DLD1 (cell line): Measurements from ENCODE around the gene NNT.
"Not testable (repeated sequence)": the region's sequence is repeated elsewhere in the genome, so short reads cannot be mapped to it uniquely, and the experiment has no call there.

Experiments
- in situ Hi-C: cut with HindIII; loops from 2 replicates; pipeline ENCODE4 v1.10.0; 2017; ENCODE audit warnings: low sequenced_read_pairs

The NNT gene

DNA sequence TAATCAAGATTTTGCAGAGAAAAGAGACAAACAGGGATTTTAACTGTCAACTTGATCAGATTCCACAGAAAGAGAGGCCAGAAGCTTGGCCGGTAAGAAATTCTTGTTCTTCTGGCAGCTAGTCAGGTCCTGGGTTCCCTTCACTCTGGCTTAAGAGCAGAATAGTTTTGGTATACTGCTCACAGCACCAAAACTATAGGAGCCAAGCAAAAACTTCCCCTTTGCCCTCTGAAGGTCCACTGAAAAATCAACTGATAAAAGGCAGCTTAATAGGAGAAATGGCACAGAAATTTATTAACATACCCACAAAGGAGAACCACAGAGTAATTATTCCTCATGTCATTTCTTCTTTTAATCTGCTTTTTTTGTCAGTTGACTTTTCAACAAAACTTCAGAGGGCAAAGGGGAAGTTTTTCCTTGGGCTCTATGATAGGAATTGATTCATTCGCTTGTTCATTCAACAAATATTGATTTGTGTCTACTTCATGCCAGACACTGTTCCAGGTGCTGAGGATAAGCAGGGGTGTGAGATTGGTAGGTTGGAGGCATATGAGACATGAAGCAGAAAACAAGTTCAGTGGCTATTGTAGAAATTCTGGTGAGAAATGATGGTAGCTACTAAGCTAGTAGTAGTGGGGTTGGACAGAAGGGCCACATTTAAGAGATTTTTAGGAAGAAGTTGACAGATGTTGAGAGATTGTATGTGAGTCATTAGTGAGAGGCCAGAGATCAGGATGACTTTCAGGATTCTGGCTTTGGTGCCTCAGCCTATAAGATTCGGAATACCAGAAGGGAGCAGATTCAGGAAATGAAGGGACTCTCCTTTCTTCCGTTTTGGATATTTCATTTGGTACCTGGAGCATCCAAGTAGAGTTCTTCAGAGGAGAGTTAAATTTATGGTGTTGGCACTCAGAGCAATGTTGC, 20.6 kb upstream of the NNT start:
- in situ Hi-C loops = no loop called here

- in situ Hi-C loops = no loop called here
Observed at GRCh38 chr5:43583724-43584123, 19.3 kb upstream of the NNT start.

- in situ Hi-C loops = no loop called here
Observed at GRCh38 chr5:43584166-43584699, 18.7 kb upstream of the NNT start.

- in situ Hi-C loops = no loop called here
Observed at GRCh38 chr5:43588842-43589241, 14.1 kb upstream of the NNT start.

DNA sequence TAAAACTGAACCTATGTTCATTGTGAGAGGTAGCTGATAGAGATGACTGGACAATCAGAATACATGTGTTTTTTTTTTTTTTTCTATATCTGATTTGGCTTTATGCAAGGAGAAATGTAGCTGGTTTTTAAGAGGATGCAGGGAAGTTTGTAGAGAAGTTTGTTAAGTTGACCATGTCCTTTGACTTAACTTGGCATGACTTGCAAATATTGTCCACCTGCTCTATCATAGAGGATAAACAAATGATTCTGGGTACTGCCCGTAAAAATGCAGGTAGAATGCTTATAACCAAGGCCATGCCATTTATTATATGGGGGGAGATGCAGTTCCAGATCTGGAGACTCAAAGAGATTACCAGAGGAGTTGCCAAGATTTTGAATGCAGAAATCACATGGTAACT, 13.7 kb upstream of the NNT start:
- in situ Hi-C loops = no loop called here

- in situ Hi-C loops = no loop called here
Observed at GRCh38 chr5:43590700-43591099, 12.3 kb upstream of the NNT start.

GRCh38 chr5:43592363-43592762, 10.6 kb upstream of the NNT start:
- in situ Hi-C loops = no loop called here

- in situ Hi-C loops = not testable (repeated sequence)
Observed at GRCh38 chr5:43598927-43599326, 4.1 kb upstream of the NNT start.

DNA sequence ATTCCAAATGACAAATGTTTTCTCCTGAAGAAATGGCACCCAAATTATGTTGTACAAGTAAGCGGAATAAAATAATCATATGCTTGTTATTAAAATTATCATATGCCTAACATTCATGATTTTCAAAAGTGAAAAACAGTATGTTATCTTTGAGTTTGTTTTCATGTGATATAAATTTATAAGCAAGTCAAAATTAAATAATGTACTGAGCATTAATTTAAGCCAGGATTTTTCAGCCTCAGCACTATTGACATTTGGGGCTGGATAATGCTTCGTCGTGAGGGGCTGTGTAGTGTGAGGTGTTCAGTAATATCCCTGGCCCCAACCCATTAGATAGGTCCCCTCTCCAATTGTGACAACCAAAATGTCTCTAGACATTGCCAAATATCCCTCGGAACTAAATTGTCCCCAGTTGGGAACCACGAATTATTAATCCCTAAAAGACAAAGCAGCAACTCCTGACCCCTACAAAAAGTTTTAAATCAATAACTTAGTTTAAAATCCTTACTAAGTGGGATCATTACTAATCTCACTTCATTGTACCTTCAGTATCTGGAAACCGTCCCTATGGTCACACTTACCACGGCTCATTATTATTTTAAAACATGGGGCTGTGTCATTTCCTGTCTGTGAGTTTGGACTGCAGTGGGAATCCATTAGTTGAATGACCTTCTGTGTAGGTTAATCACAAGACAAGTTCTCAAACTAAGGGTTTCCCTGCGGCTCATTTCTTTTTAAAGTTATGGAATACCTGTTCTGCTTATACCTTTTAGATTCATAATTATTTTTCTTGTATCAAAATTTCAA, 1.3 kb upstream of the NNT start:
- in situ Hi-C loops = no loop called here

GRCh38 chr5:43603344-43604217, 601 bp downstream of the NNT start:
- in situ Hi-C loops = no loop called here

- in situ Hi-C loops = no loop called here
Observed at GRCh38 chr5:43604699-43605098, 1.7 kb downstream of the NNT start.

DNA sequence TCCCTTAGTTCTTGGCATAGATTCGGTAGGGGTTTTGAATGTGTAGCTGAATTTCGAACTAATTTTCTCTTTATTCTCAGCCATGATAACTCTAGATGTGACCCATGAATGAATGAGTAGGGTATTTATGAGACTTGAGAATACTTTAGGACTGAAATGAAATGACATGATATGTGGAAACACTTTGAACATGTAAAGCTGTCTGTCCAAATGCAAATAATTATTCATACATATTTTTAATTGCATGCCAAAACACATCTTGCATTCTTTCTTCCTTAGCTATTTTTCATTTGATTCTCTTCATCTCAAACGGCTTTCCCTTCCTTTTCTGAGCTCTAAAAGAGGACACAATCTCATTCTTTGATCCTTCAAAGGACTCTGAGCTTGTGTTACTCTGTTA, 3.4 kb downstream of the NNT start:
- in situ Hi-C loops = no loop called here

GRCh38 chr5:43608406-43608805, 5.4 kb downstream of the NNT start:
- in situ Hi-C loops = no loop called here

DNA sequence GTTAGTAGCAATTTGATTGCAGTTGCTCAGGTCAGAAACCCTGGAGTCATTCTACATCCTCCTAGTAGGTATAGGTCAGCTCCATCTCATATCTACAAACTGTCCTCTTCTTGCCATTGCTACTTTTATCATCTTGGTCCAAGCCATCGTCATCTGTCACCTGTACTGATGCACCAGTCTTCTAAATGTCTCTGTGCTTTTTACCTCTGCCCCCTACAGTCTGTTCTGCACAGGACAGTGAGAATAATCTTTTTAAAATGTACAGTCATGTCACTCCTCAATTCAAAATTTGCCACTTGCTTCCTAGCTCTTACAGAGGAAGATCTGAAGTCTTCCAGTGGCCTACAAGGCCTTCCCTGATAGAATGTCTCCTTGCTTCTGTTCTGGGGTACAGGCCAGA, 6.8 kb downstream of the NNT start:
- in situ Hi-C loops = no loop called here

DNA sequence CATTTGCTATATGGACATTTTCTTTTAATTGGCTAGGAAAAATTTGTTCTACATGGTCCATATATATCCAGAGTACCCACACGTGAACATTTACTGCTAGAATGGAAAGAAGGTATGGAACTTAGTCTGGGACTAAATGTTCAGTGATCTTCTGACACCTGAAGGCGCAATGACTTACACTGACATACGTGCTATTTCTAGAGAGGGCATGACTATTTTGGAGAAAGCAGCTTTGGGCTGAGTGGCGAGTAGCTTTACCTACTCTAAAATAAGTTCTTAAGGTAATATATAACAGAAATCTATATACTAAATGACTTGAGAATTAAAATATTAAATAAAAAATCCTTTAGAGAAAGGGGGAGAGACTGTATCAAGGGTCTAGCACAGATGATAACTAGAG, 10.4 kb downstream of the NNT start:
- in situ Hi-C loops = no loop called here

DNA sequence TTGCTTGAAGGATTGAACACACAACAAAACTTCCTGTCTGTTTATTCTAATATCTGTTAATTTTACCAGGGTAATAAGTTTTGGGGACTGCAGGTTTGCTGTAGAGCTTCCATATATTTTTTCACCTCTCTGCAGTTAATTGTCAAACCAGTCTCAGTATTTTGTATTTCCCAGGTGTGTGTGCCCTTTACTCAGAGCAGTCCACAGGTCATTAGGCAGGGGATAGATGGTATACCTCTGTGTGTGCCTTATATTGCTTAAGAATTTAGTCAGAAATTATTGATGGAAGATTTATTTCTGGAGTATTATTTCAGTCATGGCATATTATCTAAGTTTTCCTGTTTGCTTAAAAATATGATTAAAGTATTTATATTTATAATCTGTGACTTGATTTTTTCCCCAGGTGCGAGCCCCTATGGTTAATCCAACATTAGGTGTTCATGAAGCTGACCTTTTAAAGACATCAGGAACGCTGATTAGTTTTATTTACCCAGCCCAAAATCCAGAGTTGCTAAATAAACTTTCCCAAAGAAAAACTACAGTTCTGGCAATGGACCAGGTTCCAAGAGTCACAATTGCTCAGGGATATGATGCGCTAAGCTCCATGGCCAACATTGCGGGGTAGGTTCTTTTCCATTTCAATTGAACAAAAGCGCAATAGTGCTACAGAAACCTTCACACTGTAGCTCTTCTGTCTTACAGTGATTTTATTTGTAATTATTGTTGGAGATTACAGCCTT, 12.6 kb downstream of the NNT start:
- in situ Hi-C loops = no loop called here

- in situ Hi-C loops = no loop called here
Observed at GRCh38 chr5:43616535-43616934, 13.6 kb downstream of the NNT start.

GRCh38 chr5:43619380-43619779, 16.4 kb downstream of the NNT start:
- in situ Hi-C loops = no loop called here

- in situ Hi-C loops = no loop called here
Observed at GRCh38 chr5:43619911-43620310, 16.9 kb downstream of the NNT start.

- in situ Hi-C loops = no loop called here
Observed at GRCh38 chr5:43620944-43621505, 18.0 kb downstream of the NNT start.
